GM19397 (cell line): ENCODE measurements around the gene RPS21.
"Not testable (repeated sequence)": the region's sequence is repeated elsewhere in the genome, so short reads cannot be mapped to it uniquely, and the experiment has no call there.

Source experiments
- ATAC-seq: cut with Tn5 transposase; IDR thresholded peaks from one replicate; pipeline ENCODE4 v1.9.1; 2021; ENCODE audit warnings: mild to moderate bottlenecking, moderate library complexity; ENCODE audit not compliant: unreplicated experiment

The RPS21 gene

DNA sequence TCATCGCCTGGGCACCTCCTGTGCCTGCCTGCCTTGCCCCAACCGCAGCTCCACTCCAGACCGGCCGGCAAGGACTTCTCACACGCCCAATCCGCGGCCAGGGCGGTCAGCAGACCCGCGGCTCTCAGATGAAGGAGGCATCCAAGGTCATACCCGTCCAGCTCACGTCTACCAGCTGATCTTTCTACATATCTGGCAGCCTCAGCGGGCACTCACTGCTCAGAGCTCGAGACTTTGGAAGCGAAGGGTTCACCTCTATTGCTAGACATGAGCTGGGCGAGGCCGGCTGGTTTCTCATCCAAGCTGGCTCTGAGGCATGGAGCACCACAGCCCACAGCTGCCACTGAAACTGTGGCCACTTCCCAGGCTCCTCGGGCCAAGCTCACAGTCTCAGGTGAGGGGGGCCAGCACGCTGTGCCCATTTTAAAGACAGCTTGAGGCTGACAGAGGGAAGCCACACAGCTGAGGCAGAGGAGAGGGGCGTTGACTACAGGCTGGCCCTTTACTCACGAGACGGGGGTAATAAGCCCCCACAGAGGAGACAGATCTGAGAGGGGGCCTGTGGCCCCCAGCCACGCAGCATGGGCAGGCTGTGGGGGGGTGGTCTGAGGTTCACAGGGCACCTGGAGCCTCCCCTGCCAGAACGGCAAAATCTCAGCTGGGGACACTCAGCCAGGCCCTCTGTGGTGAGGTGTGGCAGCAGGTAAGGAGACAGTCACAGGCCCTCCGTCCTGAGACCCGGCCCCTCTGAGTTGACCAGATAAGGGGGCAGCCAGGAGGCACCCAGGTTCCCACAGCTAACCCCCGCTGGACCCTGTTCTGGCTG is 21.8 kb upstream of the RPS21 start:
- ATAC-seq: no peak

DNA sequence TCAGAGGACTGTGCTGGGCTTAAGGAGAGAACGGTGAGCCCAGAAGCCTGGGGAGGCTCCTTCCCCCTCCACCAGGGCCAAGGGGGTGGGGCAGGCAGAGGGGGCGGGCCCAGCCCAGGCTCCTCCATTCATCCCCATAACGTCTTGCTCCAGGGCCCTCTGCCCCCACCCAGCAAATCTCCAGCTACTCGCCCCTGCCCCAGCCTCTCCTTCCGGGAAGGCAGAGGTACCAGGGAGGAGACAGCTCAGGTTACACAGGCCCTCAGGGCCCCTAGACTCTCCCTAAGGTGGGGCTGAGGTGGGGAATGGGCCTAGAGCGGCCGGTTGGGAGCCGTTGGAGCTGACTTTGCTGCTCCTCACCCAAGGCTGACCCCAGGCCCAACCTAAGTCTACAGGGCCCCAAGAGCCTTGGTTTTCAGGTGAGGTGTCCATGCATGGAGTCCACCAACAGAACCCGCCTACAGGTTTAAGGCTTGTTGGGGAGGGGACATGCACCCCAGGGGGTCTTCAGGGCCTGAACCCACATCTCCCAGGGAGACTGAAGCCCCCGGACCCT is 21.0 kb upstream of the RPS21 start:
- ATAC-seq: no peak

DNA sequence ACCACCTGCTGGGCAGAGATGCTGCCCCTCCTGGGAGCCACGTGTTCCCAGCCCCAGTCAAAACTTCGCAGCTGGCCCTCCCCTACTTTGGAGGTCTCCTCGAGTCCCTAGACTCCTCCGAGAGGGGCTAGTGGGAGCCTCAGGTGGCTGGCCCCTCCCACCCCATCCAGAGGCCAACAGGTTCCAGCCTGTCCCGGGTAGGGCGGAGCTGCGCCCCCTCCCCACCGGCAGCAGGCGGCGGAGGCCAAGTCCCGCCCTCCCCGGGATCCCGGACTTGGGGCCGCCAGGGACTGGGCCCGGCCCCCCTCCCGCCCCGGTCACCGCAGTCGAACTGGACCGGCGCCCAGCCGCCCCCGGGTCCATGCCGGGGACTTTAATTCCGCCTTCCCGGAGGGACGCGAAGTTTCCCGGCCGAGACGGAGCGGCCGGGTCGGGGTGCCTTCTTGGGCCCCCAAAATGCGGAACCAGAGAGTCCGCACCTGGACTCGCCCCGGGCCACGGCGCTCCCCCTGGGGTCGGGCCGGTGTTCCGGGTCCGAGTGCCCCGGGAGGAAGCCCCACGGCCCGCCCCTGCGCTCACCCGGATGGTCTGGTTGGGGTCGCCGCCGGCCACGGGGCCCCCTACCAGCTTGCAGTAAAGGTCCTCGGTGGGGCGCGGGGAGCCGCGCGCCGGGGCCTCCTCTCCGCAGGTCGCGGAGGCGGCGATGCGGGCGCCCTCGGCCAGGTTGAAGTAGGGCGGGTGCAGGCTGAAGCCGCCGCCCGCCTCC is 20.4 kb upstream of the RPS21 start:
- no peak for ATAC-seq

DNA sequence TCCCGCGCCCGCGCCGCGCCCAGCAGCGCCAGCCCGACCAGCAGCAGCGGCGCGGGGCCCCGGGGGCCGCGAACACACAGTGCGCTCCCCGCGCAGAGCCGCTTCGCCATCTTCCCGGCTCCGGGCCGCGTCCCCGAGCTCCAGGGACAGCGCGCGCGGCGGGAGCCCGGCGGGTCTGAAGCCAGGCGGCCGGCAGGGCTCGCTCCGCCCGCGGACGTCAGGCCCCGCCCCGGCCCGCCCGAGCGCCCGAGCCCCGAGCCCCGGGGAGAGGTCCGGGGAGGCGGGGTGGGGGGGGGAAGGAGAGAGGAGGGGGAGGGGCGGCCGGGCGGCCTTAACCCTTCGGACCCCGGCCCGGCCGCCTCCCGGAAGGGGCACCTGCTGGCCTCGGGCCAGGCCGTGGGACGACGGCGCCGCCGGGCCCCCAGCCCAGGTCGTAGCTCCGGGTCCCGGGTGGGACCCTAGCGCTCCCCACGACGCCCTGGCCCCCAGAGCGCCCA is 19.7 kb upstream of the RPS21 start, which contains the start of gene LAMA5:
Gene LAMA5, minus strand, starts transcription at position 177 of the 497 bp plus-strand sequence. Its CDS starts 67 bp downstream, at position 110.
- ATAC-seq: no peak

DNA sequence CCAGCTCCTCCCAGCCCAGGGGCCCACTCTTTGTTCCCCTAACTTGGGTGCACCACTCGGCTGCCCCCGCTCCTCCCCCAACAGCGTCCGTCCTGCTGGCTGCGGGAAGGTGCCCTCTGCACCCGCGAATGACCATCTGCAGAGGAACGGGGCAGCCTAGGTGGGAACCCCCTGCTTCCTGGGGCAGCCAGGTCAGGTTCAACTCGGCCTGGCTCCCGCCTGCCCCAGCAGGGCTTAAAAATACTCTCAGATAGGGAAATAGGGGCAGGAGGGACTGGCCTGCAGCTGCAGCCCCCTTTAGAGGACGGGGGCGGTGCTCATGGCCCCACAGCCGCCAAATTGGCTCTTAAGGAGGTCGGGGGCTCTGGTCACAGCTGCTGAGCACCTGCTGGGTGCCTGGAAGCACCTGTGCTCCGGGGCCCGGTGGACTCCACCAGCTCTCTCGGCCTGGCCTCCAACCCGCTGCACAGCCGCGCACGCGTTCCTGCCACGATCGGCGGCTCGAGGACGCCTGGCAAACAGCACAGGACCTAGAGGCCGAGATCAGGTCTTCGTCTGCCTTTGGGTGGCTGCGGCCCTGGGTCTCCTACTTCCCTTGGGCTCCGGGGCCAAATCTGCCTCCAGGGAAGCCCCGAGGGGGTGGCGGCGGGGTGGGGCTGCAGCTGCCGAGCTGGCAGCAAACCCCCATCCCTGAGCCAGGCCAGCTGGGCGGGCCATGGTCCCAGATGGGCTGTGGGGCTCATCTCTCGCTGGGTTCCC is 19.1 kb upstream of the RPS21 start:
- no peak for ATAC-seq

DNA sequence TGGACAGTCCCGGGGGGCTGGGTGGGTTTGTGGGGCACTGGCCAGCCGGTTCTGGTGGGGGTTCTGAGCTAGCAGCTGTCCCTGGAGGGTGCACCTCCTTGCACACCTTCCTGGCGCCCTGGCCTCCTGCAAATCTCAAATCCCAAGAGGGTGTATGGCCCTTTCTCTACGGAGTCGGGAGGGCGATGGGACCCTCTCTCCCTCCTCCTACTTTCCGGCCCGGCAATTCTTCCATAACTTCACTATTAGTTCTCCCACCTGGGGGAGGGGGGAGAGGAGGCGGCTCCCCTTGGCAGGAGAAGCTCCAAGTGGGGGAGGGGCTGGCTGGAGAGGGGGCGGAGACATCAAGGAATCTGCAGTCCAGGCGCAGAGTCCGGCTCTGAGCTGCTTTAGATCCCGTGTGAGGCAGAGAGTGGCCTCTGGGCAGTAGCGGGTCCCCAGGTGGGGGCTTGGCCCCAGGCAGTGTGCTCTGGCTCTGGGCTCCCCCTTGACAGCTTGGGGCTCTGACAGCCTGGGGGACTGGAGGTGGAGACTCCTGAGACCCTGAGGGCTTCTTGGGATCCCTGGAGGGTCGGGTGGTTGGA is 18.4 kb upstream of the RPS21 start:
- no peak for ATAC-seq

DNA sequence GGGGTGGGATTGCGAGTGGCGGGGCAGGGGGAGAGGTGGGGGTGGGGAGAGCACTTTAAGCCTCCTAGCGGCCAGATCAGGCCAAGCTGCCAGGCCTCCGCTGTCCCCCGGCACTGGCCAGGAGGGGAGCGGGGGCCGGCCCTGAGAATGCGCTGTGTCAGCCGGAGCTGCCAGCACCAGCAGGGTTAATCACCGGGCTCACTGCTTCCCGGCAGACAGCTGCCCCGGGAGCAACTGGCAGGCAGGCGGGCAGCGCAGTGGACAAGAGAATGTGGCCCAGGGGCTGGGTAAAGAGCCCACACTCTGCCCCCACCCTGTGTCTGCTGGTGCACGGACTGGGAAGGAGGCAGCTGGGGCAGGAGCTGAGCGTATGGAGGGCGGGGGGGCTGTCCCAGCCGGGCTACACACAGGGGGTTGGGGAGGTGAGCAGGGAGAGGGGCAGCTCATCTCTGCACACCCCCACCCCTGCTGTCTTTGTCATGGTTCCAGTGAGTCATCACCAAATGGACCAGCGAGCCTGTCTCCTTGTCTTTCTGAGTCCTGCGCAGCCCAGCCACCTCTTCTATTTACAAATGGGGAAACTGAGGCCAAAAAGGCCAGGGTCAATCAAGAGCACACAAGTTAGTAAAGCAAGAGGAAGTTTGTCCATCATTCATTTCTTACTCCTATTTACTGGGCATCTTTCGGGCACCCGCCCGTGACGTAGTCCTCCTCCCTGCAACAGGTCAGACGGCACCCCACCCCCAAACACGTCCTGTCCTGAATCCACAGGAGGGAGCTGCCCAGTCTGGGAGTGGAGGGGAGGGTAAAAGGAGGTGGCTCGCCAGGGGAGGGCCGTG is 17.7 kb upstream of the RPS21 start:
- no peak for ATAC-seq

DNA sequence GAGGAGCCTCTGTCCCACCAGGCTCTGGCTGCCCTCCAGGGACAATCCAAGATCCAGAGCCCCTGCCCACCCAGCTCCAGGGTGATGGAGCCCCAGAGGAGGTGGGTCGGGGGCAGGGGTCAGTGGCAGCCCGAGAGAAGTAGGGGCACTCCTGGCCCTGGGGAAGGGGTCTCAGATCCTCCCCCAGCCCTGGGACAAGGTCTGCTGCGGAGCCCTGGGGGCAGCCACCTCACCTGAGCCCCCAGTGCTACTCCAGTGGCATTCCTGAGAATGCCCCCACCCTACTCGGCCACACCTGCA is 17.1 kb upstream of the RPS21 start:
- no peak for ATAC-seq

DNA sequence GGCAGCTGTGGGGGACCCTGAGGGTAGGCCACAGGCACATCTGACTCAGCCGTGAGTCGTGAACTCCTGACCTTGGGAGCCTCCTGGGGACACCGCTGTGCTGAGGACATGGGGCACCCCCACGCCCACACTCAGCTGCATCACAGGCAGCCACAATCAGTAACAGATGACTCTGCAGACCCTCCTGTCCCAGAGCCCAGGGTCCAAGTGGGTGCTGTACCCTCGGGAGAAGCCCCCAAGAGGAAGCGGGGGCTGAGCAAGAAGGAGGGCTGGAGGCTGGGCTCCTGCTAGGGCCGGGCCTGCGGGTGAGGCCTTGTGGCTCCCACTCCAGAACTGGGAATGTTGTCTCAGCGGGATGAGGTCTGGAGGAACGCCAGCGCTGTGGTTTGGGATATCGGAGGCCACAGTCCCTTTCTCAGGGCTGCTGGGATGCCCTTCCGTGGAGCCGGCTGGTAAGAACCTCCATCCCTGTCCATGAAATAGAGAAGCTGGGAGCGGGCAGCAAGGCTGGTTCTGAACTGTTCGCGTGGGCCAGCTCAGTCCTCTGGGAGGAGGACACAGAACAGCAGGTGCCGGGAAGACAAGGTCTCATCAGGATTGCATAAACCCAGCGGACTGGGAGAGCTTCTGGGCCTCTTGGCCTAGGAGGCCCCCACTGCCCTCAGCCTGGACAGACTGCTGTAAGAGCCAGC is 16.6 kb upstream of the RPS21 start:
- ATAC-seq: no peak

DNA sequence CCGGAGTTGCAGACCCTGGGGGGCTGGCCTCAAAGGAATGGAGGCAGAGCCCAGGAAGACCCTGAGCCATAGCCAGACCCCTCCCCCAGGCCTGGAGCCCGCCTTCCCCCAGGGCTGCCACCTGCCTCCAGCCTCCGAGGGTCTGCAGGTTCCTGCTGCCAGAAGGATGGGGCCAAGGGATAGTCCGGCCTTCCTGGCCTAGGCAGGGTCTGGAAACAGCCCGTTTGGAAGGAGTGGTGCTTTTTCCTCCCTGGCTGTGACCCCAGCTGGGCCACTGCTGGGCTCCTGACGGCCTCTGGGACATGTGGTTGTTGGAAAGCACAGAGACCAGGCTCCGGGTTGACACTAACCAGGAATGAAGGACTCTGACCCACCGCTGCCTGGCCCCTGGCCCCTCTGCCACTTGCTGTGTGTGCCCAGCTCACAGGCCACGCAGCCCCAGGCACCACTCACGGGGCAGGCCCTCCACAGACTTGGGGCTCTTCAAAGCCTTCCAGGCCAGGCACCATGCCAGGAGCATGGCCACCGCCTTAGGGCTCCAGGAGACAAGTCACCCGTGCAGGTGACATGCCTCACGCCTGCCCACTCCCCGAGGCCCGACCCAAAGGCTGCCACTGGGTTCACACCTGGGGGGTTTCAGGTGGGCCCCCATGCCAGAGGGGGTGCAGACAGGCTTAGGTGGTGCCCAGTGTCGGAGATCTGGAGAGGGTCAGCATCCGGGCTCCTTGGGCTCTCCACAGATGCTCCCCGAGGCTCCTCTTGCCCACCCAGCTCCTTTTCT is 15.9 kb upstream of the RPS21 start:
- ATAC-seq: no peak

DNA sequence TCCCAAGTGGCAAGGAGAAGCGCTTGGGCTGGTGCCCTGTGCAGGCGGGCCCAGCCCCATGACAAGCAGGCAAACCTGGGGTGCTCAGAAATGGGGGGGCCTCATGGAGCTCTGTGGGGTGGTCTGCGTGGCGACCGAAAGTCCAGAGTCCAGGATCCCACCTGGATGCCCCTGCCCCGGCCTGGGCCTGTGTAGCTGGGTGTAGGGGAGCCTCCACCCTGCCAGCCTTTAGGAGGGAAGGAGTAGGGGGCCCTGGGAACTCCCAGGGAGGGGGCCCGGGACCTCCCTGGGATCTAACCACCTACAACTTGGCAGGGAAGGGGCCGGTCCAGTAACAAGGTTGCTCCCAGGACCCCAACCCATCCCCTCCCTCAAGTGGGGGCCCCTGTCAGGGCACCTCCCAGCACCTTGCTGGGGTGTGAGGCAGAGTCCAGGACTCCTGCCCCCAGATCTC is 15.3 kb upstream of the RPS21 start:
- no peak for ATAC-seq

DNA sequence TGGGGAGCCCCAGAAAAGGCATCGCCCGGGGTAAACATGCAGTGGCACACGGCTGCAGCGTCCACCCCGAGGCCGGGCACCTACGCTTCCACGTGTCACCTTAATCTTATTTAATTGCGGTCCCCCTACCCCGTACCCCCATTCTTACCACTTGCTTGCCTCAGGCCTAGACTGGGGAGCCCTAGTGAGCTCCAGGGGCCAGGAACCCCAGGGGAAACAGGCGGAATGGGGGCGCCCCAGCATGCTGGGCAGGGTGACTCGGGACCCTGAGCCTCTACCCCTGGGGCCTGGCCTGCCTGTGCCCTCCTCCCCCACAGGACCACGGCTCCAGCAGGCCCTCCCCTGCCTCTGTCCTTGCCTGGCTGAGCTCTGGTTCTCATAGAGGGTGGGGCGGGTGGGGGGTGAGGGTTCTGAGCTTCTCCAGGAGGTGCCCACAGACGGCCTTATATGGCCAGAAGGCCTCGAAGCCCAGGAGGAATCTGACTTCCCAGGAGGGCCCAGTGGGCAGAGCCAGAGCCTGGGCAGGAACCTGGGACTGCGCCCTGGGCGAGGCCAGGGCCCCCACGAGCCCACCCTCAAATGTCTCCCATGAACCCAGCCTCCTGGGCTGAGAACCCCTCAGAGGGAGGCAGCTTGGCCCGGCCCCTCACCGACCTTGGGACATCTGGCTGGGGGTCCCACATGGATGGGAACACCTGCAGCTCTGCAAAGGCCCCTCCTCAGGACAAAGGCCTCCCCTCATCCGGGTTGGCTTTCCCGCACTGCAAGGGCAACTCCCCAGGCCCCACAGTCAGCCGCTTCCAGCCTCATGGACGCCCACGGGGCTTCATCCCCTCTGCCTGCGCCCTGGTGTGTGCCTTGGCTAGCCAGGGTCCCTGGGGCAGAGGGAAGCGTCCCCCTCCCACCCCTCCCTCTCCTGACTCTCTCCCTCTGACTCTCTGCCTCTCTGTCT is 14.6 kb upstream of the RPS21 start:
- no peak for ATAC-seq

DNA sequence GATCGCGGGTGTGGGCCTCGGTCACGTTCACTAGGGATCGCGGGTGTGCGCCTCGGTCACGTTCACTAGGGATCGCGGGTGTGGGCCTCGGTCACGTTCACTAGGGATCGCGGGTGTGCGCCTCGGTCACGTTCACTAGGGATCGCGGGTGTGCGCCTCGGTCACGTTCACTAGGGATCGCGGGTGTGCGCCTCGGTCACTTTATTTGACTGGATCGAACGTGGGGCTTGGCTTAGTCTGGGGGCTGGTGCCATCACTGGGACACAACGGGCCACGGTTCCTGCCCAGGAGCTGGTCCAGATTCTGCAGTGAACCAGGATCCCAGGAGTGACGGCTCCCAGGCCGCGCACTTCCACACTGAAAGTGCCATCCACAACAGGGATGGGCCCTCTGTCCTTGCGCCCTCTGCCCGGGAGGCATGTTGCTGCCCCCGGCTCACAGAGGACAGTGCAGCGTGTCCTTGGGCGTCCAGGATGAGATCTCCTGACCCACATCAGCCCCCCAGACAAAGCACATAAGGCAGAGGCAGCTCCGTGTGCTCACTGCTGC is 13.2 kb upstream of the RPS21 start:
- not testable (repeated sequence) for ATAC-seq

DNA sequence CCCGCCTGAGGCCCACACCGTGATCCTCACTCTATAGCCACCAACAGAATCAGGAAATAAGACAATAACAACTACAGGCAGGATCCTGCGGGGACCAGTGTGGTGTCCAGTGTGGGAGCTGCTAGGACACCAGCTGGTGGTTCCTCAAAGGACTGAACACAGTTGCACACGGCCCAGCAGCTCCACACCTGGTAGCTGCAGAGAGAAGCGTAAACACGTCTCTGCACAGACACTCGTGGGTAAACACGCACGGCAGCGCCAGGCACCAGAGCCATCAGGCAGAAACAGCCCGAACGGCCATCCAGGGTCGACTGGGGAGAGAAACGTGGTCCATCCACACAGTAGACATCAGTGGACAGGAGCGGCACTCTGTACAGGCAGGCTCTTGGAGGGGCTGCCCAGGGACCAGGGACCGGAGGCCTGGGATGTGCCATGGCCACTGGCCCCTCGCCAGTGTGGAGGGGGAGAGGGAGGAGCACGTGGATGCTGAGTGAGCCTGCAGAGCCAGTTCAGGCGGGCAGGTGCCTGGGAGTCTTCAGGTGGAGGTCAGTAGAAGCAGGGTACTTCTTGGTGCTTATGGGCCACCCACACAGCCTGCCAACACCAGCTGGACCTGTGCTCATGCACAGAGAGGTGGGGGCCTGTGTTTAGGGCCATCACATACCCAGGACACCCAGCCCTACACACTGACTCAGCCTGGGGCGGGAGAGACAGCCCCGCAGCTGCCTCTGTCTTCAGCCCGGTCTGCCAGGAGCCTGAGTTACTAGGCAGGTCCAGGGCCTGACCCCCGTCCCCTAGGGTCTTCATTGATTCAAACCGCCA is 12.4 kb upstream of the RPS21 start:
- no peak for ATAC-seq

DNA sequence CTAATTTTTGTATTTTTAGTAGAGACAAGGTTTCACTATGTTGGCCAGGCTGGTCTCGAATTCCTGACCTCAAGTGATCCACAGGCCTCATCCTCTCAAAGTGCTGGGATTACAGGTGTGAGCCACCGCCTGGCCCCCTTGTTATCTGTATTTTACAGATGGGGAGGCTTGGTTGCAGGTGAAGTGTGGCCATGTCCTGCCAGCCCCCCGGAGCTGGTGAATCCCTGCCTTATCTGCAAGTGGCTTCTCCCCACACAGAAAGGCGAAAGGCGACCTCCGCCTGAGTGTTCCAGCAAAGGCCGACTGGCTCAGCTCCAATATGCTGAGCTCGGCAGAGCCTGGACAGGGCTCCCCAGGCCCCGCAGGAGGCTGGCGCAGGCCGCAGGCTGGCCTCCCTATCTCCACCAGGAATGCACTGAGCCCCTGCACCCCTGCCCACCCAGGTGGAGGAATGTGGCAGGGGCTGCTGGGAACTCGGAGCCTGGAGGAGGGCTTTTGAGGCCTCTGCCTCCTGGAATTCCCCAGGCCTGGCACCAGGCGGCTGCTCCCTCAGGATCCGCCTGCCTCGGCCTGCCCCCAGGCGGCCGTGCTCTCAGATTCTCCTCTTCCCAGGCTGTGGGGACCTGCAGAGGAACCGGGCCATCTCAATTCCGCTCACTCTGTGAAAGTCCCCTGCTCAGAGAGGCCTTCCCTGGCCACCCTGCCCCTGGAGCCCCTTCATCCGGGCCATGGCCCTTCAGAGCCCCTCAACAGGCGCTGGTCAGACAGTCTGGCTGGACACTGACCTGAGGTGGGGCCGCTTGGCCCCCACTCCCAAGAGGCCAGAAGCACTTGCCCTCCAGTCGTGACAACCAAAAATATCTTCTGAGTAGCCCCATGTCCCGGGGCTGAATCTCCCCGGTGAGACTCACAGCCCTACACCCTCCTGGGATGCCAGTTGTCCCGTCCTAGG is 10.5 kb upstream of the RPS21 start:
- ATAC-seq: no peak
